ENCODE measurements around the gene PDZK1IP1.

GRCh38 chr1:47201179-47201578 lies 11.3 kb upstream of the PDZK1IP1 start:
- TF ChIP-seq CTCF (IDR thresholded peaks at IDR 0.05), result no peak
- TF ChIP-seq ZFX (IDR thresholded peaks at IDR 0.05; ENCODE audit: borderline replicate concordance), result no peak

All from 22Rv1 (cell line).